Suprapubic skin (tissue), 3 donors: ENCODE measurements around the gene BNIP5.

Experiments
- CTCF ChIP-seq, 2 donors: fragments of 200-600 bp in 1 of 2; fragments of 450-650 bp in 1 of 2; sonication (generic) in 1 of 2; IDR thresholded peaks; one replicate each; pipeline ENCODE4 v1.5.1; 2016 to 2019; ENCODE audit warnings: antibody characterized with exemption in 2 of 2, mild to moderate bottlenecking in 1 of 2, moderate library complexity in 1 of 2
- POLR2AphosphoS5 ChIP-seq, 3 donors: sonication (generic); formaldehyde crosslinking; IDR thresholded peaks; one replicate each; pipeline ENCODE4 v1.6.1; 2017; ENCODE audit warnings: antibody characterized with exemption in 3 of 3

GRCh38 chr6:36372088-36372487 is 35.4 kb upstream of the BNIP5 start:
- no peak for TF ChIP-seq CTCF (IDR thresholded peaks at IDR 0.05)
- TF ChIP-seq POLR2AphosphoS5 (IDR thresholded peaks at IDR 0.05), result no peak
